Neural cell (in vitro differentiated cells): ENCODE results near the gene HLTF. TPM values are rescaled to one million over a fixed set of nuclear protein-coding genes. Genes with fewer than 3 reads are reported as not detected.

Experiments used
- H2AFZ ChIP-seq: fragments of 200-600, 300-800 bp; sonication (generic), shearing (Covaris generic); 2 replicates; pipeline ENCODE4 v1.6.0; 2014; ENCODE audit warnings: low read depth, mild to moderate bottlenecking, antibody characterized with exemption, low read length, moderate library complexity
- H3F3A ChIP-seq: fragments of 200-600 bp; shearing (Covaris generic); 2 replicates; pipeline ENCODE4 v1.6.1; 2016; ENCODE audit warnings: mild to moderate bottlenecking, moderate library complexity, mixed read lengths, antibody characterized with exemption, low read length; ENCODE audit not compliant: insufficient read depth, poor library complexity, severe bottlenecking
- H3K27ac ChIP-seq: fragments of 200-600, 300-800 bp; sonication (generic), shearing (Covaris generic); 2 replicates; pipeline ENCODE4 v1.5.1; 2014; ENCODE audit warnings: mild to moderate bottlenecking, low read length, moderate library complexity
- H3K27me3 ChIP-seq: fragments of 300-800, 200-600 bp; sonication (generic), shearing (Covaris generic); 2 replicates; pipeline ENCODE4 v1.6.0; 2014; ENCODE audit warnings: mild to moderate bottlenecking, low read depth, low read length, moderate library complexity; ENCODE audit not compliant: insufficient read depth
- H3K36me3 ChIP-seq: fragments of 300-800, 200-600 bp; sonication (generic), shearing (Covaris generic); 2 replicates; pipeline ENCODE4 v1.5.1; 2014; ENCODE audit warnings: mild to moderate bottlenecking, antibody characterized with exemption, low read length, moderate library complexity; ENCODE audit not compliant: insufficient read depth
- H3K4me2 ChIP-seq: fragments of 300-800, 200-600 bp; sonication (generic), shearing (Covaris generic); 2 replicates; pipeline ENCODE4 v1.6.0; 2014; ENCODE audit warnings: mild to moderate bottlenecking, low read length
- H3K4me3 ChIP-seq: fragments of 300-800, 200-600 bp; sonication (generic), shearing (Covaris generic); 2 replicates; pipeline ENCODE4 v1.5.1; 2014; ENCODE audit warnings: mild to moderate bottlenecking, low read length, moderate library complexity
- H3K79me2 ChIP-seq: fragments of 200-600 bp; shearing (Covaris generic); replicated peaks from 2 replicates; pipeline ENCODE4 v1.6.0; 2014; ENCODE audit warnings: mild to moderate bottlenecking, low read length, moderate library complexity; ENCODE audit not compliant: insufficient read depth
- H3K9ac ChIP-seq: fragments of 300-800, 200-600 bp; sonication (generic), shearing (Covaris generic); 2 replicates; pipeline ENCODE4 v1.6.1; 2016; ENCODE audit warnings: mild to moderate bottlenecking, low read length, mixed read lengths
- H3K9me2 ChIP-seq: fragments of 200-600 bp; shearing (Covaris generic); 2 replicates; pipeline ENCODE4 v1.6.1; 2016; ENCODE audit warnings: mild to moderate bottlenecking, low read length, mixed read lengths; ENCODE audit not compliant: insufficient read depth
- H3K9me3 ChIP-seq: fragments of 200-600, 300-800 bp; sonication (generic), shearing (Covaris generic); 2 replicates; pipeline ENCODE4 v1.6.1; 2016; ENCODE audit warnings: mild to moderate bottlenecking, mixed run types, low read length, moderate library complexity, mixed read lengths
- H4K20me1 ChIP-seq: fragments of 200-600 bp; shearing (Covaris generic); 2 replicates; pipeline ENCODE4 v1.6.1; 2016; ENCODE audit warnings: mild to moderate bottlenecking, mixed run types; ENCODE audit not compliant: insufficient read depth
- MXI1 ChIP-seq: fragments of 450-650 bp; conservative IDR thresholded peaks from 2 replicates; pipeline ENCODE4 v1.6.1; 2014; ENCODE audit warnings: antibody characterized with exemption, mild to moderate bottlenecking; ENCODE audit not compliant: poor library complexity, severe bottlenecking
- POLR2AphosphoS5 ChIP-seq: IDR thresholded peaks from 2 replicates; pipeline ENCODE4 v1.6.1; 2012
- RAD21 ChIP-seq: fragments of 450-650 bp; conservative IDR thresholded peaks from 2 replicates; pipeline ENCODE4 v1.6.1; 2014; ENCODE audit warnings: antibody characterized with exemption, mild to moderate bottlenecking, moderate library complexity
- REST ChIP-seq: IDR thresholded peaks from 2 replicates; pipeline ENCODE4 v1.6.1; 2012; ENCODE audit warnings: borderline replicate concordance
- SMC3 ChIP-seq: fragments of 450-650 bp; conservative IDR thresholded peaks from 2 replicates; pipeline ENCODE4 v1.6.1; 2014; ENCODE audit warnings: antibody characterized with exemption, mild to moderate bottlenecking, moderate library complexity; ENCODE audit not compliant: poor library complexity
- TAF1 ChIP-seq: IDR thresholded peaks from 2 replicates; pipeline ENCODE4 v1.6.1; 2012; ENCODE audit warnings: low read depth
- polyA plus RNA-seq: library from polyadenylated mRNA; depleted of rRNA; stranded (reverse); fragments of >200 nt; gene quantifications from 2 replicates; pipeline ENCODE4 v1.2.3, GENCODE V29; 2014

The HLTF gene
- polyA plus RNA-seq, 1 donor from 2014 or later, result 164 TPM

DNA sequence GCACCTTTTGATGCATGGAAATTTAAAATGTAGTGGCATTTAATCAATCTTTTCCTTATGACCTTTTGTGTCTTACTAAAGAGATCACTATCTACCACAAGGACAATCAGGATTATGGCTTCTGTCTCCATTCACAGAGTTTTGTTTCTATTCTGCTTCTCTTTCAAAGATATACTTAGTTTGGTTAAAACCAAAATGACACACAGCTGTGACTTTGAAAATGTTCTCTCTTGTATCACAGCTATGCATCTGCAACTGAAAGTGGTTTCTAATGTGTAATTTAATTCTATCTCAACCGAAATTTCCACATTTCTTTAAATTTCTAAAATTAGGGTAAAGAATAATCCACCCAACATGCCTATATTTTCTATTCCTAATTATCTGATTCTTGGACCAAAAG lies 27.7 kb downstream of the HLTF start:
- no peak for TF ChIP-seq POLR2AphosphoS5
- TF ChIP-seq RAD21, result no peak
- no peak for TF ChIP-seq MXI1
- no peak for TF ChIP-seq SMC3
- Histone ChIP-seq H3K9me2 (no peaks in the 10 kb centered on the region), H4K20me1 (no peaks in the 10 kb centered on the region), H3K4me3 (no peak overlapping the region), H3K27ac (no peak overlapping the region), H3K4me2 (no peak overlapping the region), H2AFZ (no peak overlapping the region), H3K9me3 (no peaks in the 10 kb centered on the region), H3F3A (no peaks in the 10 kb centered on the region), H3K27me3 (no peaks in the 10 kb centered on the region), H3K9ac (no peak overlapping the region), H3K36me3 (peaks cover 28% of the 10 kb centered on the region), H3K79me2 (no peaks in the 10 kb centered on the region)

GRCh38 chr3:149058198-149058597 lies 28.1 kb downstream of the HLTF start:
- Histone ChIP-seq H2AFZ (no peak overlapping the region), H3K9me3 (no peaks in the 10 kb centered on the region), H3K9me2 (no peaks in the 10 kb centered on the region), H4K20me1 (no peaks in the 10 kb centered on the region), H3K9ac (no peak overlapping the region), H3F3A (no peaks in the 10 kb centered on the region), H3K27me3 (no peaks in the 10 kb centered on the region), H3K27ac (no peak overlapping the region), H3K79me2 (no peaks in the 10 kb centered on the region), H3K4me3 (no peak overlapping the region), H3K36me3 (peaks cover 32% of the 10 kb centered on the region), H3K4me2 (no peak overlapping the region)
- no peak for TF ChIP-seq TAF1
- TF ChIP-seq RAD21, result no peak
- no peak for TF ChIP-seq MXI1
- TF ChIP-seq SMC3, result no peak
- TF ChIP-seq REST, result no peak

GRCh38 chr3:149055575-149055974 lies 30.8 kb downstream of the HLTF start:
- H3K9me3 ChIP-seq, result no peaks in the 10 kb centered on the region
- no peak overlapping the region for H3K27ac ChIP-seq
- H3F3A ChIP-seq, result no peaks in the 10 kb centered on the region
- no peaks in the 10 kb centered on the region for H3K9me2 ChIP-seq
- H4K20me1 ChIP-seq, result no peaks in the 10 kb centered on the region
- H3K4me3 ChIP-seq, result no peak overlapping the region
- H3K36me3 ChIP-seq, result peaks cover 34% of the 10 kb centered on the region
- no peaks in the 10 kb centered on the region for H3K27me3 ChIP-seq
- H3K79me2 ChIP-seq, result no peaks in the 10 kb centered on the region
- no peak overlapping the region for H3K9ac ChIP-seq
- no peak overlapping the region for H2AFZ ChIP-seq
- TF ChIP-seq REST, result no peak
- H3K4me2 ChIP-seq, result no peak overlapping the region
